ENCODE data around the gene IRF7.

The IRF7 gene

DNA sequence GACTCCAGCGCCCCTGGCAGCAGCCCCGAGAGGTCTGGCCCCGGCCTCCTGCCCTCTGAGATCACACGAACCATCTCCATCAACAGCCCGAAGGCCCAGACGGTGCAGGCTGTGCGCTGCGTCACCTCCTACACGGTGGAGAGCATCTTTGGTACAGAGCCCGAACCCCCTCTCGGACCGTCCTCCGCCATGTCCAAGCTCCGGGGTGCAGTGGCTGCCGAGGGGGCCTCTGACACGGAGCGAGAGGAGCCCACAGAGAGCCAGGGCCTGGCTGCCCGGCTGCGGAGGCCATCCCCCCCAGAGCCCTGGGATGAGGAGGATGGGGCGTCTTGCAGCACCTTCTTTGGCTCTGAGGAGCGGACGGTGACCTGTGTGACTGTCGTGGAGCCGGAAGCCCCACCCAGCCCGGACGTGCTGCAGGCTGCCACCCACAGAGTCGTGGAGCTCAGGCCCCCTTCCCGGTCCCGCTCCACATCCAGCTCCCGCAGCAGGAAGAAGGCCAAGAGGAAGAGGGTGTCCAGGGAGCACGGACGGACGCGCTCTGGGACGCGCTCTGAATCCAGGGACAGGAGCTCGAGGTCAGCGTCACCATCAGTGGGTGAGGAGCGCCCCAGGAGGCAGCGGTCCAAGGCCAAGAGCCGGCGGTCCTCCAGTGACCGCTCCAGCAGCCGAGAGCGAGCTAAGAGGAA is 7.6 kb downstream of the IRF7 start:
- DNase-seq (ENCODE audit: low spot score), result no peak

GRCh38 chr11:607020-607780 is 8.6 kb downstream of the IRF7 start:
- no peak for DNase-seq (ENCODE audit: low spot score)

GRCh38 chr11:606245-606644 is 9.5 kb downstream of the IRF7 start:
- no peak for DNase-seq (ENCODE audit: low spot score)

GRCh38 chr11:605286-606129 is 10.2 kb downstream of the IRF7 start:
- no peak for DNase-seq (ENCODE audit: low spot score)

GRCh38 chr11:603154-603553 is 12.6 kb downstream of the IRF7 start:
- no peak for DNase-seq (ENCODE audit: low spot score)

DNA sequence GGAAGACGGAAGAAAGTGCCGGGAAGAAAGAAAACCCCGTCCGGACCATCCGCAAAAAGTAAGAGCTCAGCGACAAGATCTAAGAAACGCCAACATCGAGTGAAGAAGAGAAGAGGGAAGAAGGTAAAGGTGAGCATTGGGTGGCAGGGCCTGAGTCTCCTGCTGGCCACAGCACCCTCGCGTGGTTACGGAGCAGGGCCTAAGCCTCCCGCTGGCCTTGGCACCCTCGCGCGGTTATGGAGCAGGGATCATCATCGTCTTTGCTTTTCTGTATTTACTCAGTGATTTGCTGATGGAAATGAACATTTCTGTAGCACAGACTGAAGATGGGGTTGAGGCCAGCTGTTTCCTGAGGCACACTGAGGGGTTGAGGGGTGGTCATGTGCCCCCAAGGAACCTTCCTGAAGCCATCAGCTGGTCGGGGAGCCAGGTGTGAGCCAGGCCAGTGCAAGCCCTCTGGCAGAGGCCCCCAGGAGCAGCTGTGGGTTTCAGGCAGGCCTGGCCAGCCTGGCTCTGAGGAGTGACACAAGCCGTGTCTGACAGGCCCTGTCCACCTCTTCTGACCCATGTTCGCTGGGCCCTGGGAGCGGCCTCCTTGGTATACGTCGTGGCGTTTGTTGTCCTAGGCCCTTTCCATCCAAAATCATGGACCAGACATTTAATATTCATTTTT is 14.0 kb downstream of the IRF7 start:
- DNase-seq (ENCODE audit: low spot score), result no peak

DNA sequence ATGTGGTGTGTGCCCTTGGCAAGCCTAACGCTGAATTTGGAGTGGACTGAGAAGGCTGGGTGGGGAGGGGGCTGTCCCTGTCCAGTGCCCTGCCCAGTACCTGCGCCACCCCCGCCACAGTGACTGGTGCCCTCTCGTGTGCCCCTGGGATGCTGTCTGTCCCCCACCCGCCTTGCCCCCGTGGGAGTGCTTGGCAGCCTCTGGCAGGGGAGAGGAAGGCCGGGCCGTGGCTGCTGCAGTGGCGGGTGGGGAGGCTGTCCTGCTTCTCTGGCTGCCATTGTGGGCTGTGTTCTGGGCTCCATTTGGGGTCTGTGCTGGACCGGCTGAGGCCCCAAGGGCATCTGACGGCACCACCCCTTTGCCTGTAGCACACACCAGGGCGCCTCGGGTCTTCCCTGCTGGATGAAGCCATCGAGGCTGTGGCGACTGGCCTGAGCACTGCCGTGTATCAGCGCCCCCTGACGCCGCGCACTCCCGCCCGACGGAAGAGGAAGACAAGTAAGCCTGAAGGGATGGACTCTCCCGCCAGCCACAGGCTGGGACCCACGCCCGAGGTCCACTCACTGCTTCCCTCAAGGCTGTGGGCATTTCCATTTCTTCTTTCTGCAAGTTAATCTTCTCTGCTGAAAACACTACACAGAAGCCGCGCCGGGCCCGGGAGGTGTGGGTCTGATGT is 17.6 kb downstream of the IRF7 start:
- no peak for DNase-seq (ENCODE audit: low spot score)

- no peak for DNase-seq (ENCODE audit: low spot score)
Observed at GRCh38 chr11:597166-597725, 18.5 kb downstream of the IRF7 start.

GRCh38 chr11:596374-596773 is 19.4 kb downstream of the IRF7 start:
- DNase-seq (ENCODE audit: low spot score), result no peak

GRCh38 chr11:595400-595799 is 20.4 kb downstream of the IRF7 start:
- DNase-seq (ENCODE audit: low spot score), result no peak

DNA sequence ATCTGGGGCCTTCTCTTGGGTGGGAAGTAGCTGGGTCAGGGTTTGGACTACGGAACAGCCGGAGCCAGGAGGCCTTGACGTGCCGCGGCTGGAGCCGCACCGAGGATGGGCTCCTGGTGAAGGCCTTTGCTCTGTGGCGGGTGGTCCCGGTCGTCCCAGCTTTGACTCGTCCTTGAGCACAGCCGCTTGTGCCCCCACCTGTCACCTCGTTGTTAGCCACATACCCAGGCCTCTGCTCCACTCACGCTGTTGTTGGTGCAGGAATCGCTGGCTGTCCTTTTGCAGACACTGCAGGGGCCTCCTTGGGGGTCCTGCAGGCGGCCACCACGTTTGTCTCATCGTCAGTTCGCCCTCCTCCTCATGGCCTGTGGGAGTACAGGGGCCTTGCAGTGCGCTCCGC is 22.4 kb downstream of the IRF7 start:
- no peak for DNase-seq (ENCODE audit: low spot score)

DNA sequence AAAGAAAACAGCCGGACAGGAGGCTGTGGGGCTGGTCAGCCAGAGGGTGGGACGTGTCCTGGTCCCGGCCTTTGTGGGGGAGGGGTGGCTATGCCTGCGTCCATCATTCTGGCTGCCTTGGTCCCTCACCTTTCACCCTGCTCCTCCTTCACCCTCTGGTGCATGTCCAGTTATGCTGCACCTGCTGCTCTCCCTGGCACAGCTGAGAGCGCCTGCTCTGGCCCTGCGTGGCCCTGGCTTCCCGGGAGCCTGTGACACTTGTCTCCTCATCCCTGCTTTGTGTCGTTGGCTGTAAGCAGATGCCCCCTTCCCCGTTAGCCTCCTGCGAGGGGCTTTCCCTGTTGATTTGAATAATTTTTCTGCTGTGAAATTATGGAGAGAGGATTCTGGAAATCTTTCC is 22.8 kb downstream of the IRF7 start:
- DNase-seq (ENCODE audit: low spot score), result no peak

DNA sequence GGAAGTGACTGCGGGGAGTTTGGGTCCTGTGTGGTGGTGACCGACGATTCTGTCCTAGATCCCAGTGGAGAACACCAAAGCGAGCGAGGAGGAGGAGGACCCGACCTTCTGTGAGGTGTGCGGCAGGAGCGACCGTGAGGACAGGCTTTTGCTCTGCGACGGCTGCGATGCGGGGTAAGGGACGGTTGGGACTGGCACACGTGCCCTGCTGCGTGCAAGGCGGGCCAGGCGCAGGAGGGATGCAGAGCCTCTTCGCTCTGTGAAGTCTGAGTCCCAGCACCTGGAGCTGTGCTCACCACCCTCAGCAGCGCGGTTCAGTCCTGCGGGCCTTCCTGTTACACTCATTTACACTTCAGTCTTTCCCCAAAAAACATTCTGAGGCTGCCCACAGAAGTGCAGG is 23.2 kb downstream of the IRF7 start:
- no peak for DNase-seq (ENCODE audit: low spot score)

- DNase-seq (ENCODE audit: low spot score), result no peak
Observed at GRCh38 chr11:590997-591396, 24.8 kb downstream of the IRF7 start.

DNA sequence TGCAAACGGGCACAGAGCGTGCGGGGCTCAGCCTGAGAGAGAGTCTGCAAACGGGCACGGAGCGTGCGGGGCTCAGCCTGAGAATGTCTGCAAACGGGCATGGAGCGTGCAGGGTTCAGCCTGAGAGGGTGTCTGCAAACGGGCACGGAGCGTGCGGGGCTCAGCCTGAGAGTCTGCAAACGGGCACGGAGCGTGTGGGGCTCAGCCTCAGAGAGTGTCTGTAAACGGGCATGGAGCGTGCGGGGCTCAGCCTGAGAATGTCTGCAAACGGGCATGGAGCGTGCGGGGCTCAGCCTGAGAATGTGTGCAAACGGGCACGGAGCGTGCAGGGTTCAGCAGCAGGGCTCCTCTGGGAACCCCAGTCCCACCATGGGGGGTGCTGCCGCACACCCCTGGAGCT is 26.0 kb downstream of the IRF7 start:
- no peak for DNase-seq (ENCODE audit: low spot score)

GRCh38 chr11:587978-588380 is 27.8 kb downstream of the IRF7 start:
- DNase-seq (ENCODE audit: low spot score), result peak; percentile 74

DNA sequence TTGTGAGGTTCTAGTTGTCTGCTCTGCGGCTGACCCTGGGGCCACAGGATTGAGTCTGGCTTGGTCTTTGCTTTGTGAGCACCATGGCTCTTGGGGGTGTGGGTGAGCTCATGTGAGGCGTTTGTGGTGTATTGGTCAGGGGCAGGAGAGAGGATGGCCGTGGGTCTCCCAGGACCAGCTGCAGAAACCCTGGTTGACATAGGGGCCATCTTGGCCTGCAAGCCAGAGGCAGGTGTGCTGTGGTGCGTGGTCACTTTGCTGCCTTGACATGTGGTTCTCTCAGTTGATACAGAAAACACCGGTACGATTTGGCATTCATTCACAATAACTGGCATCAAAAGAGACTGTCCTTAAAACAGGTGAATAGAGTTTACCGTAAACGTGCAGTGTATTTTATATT is 28.2 kb downstream of the IRF7 start:
- DNase-seq (ENCODE audit: low spot score), result no peak

DNA sequence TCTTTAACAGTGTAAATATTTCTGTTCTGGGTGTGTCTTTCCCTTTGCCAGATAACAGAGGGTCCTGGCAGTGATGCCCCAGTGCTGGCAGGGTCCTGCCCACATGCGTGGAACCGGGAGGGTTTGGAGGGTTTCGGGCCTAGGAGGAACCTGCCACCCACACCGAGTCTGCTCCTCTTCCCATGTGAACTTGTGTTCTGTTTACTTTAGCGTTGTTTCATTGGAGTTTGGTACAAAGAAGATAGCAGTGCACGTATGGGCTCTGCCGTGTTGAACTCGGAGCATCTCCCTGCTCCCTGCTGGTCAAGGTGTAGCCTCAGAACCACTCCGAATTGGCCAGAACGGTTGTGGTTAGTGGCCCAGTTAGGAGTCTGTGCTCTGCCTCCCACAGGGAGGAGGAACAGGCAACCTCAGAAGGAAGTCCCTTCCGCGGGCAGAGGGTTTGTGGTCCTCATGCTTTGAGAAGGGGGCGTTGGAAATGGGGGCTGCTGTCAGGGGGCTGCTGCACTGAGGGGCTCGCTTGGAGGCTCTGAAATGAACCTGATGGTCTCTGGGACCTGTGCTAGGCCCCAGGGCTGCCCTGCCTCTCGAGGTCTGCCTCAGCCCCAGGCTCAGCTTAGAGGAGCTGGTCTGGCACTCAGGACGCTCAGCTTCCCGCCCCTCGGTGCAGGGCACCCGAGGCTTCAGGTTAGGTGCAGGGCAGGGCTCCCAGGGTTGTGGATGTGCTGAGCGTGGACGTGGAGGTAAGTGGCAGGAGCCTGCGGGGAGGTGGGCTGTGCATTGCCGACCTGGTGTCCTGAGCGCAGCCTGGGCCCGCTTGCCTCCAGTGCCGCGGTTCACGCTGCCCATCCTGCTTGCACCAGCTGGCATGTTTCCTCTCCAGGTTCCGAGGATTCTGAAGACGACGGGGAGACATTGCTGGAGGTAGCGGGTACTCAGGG is 29.1 kb downstream of the IRF7 start:
- no peak for DNase-seq (ENCODE audit: low spot score)

- no peak for DNase-seq (ENCODE audit: low spot score)
Observed at GRCh38 chr11:584287-584686, 31.5 kb downstream of the IRF7 start.

DNA sequence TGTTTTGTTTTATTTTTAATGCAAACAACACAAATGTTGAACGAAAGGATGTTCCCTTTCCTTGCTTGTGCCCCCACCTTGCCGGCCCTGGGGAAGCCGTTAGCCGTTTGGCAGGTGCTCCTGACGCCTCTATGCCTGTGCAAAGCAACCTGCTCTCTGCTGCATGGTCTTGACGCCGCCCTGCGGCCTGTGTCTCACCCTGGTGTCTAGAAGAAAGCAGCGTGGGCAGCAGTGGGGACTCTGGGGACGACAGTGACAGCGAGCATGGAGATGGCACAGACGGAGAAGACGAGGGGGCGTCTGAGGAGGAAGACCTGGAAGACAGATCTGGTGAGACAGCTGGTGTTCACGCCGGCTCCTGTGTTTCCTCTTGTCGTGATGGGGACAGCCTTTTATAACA is 34.0 kb downstream of the IRF7 start:
- no peak for DNase-seq (ENCODE audit: low spot score)
